ENCODE results near the gene CABP4. TPM values are rescaled to one million over a fixed set of nuclear protein-coding genes. Genes with fewer than 3 reads are reported as not detected.

The CABP4 gene
- total RNA-seq, 1 donor, result not detected

DNA sequence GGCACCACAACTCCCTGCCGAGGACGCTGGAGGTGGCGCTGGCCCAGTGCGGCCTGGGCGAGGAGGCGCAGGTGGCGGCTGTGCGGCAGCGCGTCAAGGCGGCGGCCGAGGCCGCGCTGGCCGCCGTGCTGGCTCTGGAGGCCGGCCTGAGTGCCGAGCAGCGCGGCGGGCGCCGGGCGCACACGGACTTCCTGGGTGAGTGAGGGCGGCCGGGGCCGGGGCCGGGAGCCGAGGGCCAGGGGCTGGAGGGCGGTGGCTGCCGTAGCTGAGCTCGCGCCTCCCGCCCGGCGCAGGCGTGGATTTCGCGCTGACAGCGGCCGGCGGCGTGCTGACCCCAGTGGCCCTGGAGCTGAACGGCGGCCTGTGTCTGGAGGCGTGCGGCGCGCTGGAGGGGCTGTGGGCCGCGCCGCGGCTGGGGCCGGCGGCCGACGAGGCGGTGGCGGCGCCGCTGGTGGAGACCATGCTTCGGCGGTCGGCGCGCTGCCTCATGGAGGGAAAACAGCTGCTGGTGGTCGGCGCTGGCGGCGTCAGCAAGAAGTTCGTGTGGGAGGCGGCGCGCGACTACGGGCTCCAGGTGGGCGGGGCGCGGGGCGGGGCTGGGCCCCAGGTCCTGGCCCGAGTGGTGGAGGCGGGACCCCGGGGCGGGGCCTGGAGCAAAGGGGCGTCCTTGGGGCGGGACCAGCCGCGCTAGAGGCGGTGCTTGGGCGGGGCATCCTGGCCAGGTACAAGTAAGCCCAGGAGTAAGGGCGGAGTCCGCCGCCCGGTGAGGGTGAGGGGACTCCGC lies 34.3 kb upstream of the CABP4 start:
- peak overlapping the region; percentile 75 for H3K4me3 ChIP-seq (ENCODE audit: insufficient read depth, low read length)
- peak overlapping the region; percentile 8 for H3K27ac ChIP-seq (ENCODE audit: low read depth, low read length)
- no peaks in the 10 kb centered on the region for H3K36me3 ChIP-seq (ENCODE audit: insufficient read depth, low read length)
- TF ChIP-seq, protein P1, sequence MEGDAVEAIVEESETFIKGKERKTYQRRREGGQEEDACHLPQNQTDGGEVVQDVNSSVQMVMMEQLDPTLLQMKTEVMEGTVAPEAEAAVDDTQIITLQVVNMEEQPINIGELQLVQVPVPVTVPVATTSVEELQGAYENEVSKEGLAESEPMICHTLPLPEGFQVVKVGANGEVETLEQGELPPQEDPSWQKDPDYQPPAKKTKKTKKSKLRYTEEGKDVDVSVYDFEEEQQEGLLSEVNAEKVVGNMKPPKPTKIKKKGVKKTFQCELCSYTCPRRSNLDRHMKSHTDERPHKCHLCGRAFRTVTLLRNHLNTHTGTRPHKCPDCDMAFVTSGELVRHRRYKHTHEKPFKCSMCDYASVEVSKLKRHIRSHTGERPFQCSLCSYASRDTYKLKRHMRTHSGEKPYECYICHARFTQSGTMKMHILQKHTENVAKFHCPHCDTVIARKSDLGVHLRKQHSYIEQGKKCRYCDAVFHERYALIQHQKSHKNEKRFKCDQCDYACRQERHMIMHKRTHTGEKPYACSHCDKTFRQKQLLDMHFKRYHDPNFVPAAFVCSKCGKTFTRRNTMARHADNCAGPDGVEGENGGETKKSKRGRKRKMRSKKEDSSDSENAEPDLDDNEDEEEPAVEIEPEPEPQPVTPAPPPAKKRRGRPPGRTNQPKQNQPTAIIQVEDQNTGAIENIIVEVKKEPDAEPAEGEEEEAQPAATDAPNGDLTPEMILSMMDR (IDR thresholded peaks at IDR 0.05; ENCODE audit: extremely low read depth, low read depth, low read length), result no peak
- peak overlapping the region; percentile 71 for H2AFZ ChIP-seq (ENCODE audit: low read length)
- peak; percentile 100 for DNase-seq (ENCODE audit: insufficient read length, low spot score, missing footprints)
- H3K79me2 ChIP-seq (ENCODE audit: insufficient read depth, low read length), result no peaks in the 10 kb centered on the region
- no peaks in the 10 kb centered on the region for H3K9me3 ChIP-seq (ENCODE audit: low read depth, low read length)
- no peaks in the 10 kb centered on the region for H3K27me3 ChIP-seq (ENCODE audit: insufficient read depth, low read length)
- peak overlapping the region; percentile 69 for H3K4me2 ChIP-seq (ENCODE audit: insufficient read depth, low read length)
- peaks cover 3% of the 10 kb centered on the region for H3K4me1 ChIP-seq (ENCODE audit: insufficient read depth, low read length)
- peaks cover 5% of the 10 kb centered on the region for H4K20me1 ChIP-seq (ENCODE audit: insufficient read depth, low read length)

DNA sequence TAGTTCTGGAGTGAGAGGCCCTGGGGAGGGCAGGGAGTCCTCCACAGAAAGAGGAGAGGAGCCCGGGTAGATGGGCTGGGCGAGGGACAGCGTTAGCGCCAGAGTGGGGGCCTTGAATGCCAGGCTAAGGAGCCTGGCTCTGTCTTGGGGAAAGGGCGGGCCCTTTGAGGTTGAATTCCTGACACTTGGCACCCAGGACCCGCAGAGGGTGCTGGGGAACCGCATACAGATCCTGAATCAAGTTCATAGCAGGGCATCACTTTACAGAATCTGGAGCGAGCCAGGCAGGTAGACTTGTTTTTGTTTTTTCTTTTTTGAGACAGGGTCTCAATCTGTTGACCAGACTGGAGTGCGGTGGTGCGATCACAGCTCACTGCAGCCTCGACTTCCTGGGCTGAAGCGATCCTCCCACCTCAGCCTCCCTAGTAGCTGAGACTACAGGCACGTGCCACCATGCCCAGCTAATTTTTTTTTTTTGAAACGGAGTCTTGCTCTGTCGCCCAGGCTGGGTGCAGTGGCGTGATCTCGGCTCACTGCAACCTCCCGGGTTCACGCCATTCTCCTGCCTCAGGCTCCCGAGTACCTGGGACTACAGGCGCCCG lies 33.6 kb upstream of the CABP4 start:
- H3K4me2 ChIP-seq (ENCODE audit: insufficient read depth, low read length), result peak overlapping the region; percentile 69
- H3K4me1 ChIP-seq (ENCODE audit: insufficient read depth, low read length), result peaks cover 3% of the 10 kb centered on the region
- H3K36me3 ChIP-seq (ENCODE audit: insufficient read depth, low read length), result no peaks in the 10 kb centered on the region
- H3K9me3 ChIP-seq (ENCODE audit: low read depth, low read length), result no peaks in the 10 kb centered on the region
- peak overlapping the region; percentile 75 for H3K4me3 ChIP-seq (ENCODE audit: insufficient read depth, low read length)
- no peak for DNase-seq (ENCODE audit: insufficient read length, low spot score, missing footprints)
- peaks cover 5% of the 10 kb centered on the region for H4K20me1 ChIP-seq (ENCODE audit: insufficient read depth, low read length)
- peak overlapping the region; percentile 41 for H2AFZ ChIP-seq (ENCODE audit: low read length)
- H3K79me2 ChIP-seq (ENCODE audit: insufficient read depth, low read length), result no peaks in the 10 kb centered on the region
- no peaks in the 10 kb centered on the region for H3K27me3 ChIP-seq (ENCODE audit: insufficient read depth, low read length)
- no peak overlapping the region for H3K27ac ChIP-seq (ENCODE audit: low read depth, low read length)
- TF ChIP-seq, protein P1 (IDR thresholded peaks at IDR 0.05; ENCODE audit: extremely low read depth, low read depth, low read length), result no peak

DNA sequence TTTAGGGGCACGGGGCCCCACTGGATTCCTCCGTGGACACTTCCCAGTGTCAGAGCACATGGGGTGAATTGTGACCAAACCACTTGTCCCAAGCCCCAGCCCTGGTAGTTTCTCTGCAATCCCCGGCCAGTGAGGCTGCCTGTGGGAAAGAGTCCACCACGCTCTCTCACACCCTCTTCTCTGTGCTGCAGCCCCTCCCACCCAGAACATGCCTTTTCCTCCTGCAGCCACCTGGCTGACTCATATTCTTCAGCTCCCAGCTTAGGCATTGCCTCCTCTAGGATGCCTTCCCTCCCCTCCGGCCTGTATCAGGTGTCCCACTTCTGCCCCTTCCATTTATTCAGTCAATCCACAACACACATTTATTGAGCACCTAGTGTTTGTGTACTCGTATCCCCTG lies 32.3 kb upstream of the CABP4 start:
- H3K4me3 ChIP-seq (ENCODE audit: insufficient read depth, low read length), result no peak overlapping the region
- no peaks in the 10 kb centered on the region for H3K27me3 ChIP-seq (ENCODE audit: insufficient read depth, low read length)
- TF ChIP-seq, protein P1 (IDR thresholded peaks at IDR 0.05; ENCODE audit: extremely low read depth, low read depth, low read length), result no peak
- H3K36me3 ChIP-seq (ENCODE audit: insufficient read depth, low read length), result no peaks in the 10 kb centered on the region
- no peaks in the 10 kb centered on the region for H3K79me2 ChIP-seq (ENCODE audit: insufficient read depth, low read length)
- no peak overlapping the region for H2AFZ ChIP-seq (ENCODE audit: low read length)
- H3K4me2 ChIP-seq (ENCODE audit: insufficient read depth, low read length), result no peak overlapping the region
- no peaks in the 10 kb centered on the region for H3K9me3 ChIP-seq (ENCODE audit: low read depth, low read length)
- no peaks in the 10 kb centered on the region for H4K20me1 ChIP-seq (ENCODE audit: insufficient read depth, low read length)
- no peak for DNase-seq (ENCODE audit: insufficient read length, low spot score, missing footprints)
- H3K27ac ChIP-seq (ENCODE audit: low read depth, low read length), result no peak overlapping the region
- H3K4me1 ChIP-seq (ENCODE audit: insufficient read depth, low read length), result peaks cover 4% of the 10 kb centered on the region

DNA sequence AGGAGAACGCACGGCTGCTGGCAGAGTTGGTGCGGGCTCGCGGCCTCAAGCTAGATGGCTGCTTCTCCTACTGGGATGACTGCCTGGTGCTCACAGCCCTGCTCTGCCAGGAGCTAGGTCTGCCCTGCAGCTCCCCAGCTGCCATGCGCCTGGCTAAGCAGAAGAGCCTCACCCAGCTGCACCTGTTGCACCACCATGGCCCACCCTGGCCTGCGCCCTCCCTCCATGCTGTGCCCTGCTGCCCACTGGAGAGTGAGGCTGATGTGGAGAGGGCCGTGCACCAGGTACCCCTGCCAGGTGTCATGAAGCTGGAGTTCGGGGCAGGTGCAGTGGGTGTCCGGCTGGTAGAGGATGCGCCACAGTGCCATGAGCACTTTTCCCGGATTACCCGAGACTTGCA lies 31.7 kb upstream of the CABP4 start:
- Histone ChIP-seq H3K9me3 (ENCODE audit: low read depth, low read length) (no peaks in the 10 kb centered on the region), H3K4me3 (ENCODE audit: insufficient read depth, low read length) (no peak overlapping the region), H2AFZ (ENCODE audit: low read length) (no peak overlapping the region), H3K79me2 (ENCODE audit: insufficient read depth, low read length) (peaks cover 2% of the 10 kb centered on the region), H4K20me1 (ENCODE audit: insufficient read depth, low read length) (no peaks in the 10 kb centered on the region), H3K4me2 (ENCODE audit: insufficient read depth, low read length) (no peak overlapping the region), H3K4me1 (ENCODE audit: insufficient read depth, low read length) (peaks cover 4% of the 10 kb centered on the region), H3K27me3 (ENCODE audit: insufficient read depth, low read length) (no peaks in the 10 kb centered on the region), H3K27ac (ENCODE audit: low read depth, low read length) (no peak overlapping the region), H3K36me3 (ENCODE audit: insufficient read depth, low read length) (no peaks in the 10 kb centered on the region)
- DNase-seq (ENCODE audit: insufficient read length, low spot score, missing footprints), result no peak
- TF ChIP-seq, protein P1 (IDR thresholded peaks at IDR 0.05; ENCODE audit: extremely low read depth, low read depth, low read length), result no peak

All from osteoblast (primary cell).